ENCODE results near the gene RNF144B.

DNA sequence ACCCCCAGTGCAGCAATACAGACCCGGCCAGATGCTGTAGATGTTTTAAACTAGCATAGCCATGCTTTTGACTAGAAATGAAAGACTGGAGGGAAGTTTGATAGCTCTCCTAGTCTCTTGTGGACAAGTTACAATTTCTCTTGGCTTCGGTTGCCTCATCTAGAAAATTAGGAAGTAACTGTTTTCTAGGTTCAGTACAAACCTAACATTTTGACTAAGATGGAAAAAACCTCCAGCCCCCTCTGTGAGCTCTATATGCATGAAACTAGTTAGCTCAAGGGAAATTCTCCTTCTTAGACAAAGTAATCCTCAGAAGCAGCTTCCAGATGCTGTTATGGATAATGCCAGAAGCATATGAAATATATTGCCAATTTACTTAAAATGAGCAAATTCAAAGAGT, 86.6 kb downstream of the RNF144B start:
- TF ChIP-seq CTCF (IDR thresholded peaks at IDR 0.05) (no peak), POLR2A (IDR thresholded peaks at IDR 0.05; ENCODE audit: low read length) (no peak), RAD21 (conservative IDR thresholded peaks at IDR 0.05 in 1 of 2, IDR thresholded peaks at IDR 0.05 in 1 of 2) (no peak), CHD2 (IDR thresholded peaks at IDR 0.05; ENCODE audit: low read length, partially characterized antibody) (no peak)
